WI38 (cell line): ENCODE data around the gene LRRK1.

Experiments used
- H3K4me3 ChIP-seq: 2 replicates; pipeline ENCODE4 v1.5.1; 2011; ENCODE audit warnings: low read depth, mild to moderate bottlenecking, control low read depth, low read length
- TF ChIP-seq, protein P1 (sequence below): IDR thresholded peaks from 2 replicates; pipeline ENCODE4 v1.5.1; 2012; ENCODE audit warnings: low read depth, mild to moderate bottlenecking, control low read depth, low read length

Gene LRRK1

DNA sequence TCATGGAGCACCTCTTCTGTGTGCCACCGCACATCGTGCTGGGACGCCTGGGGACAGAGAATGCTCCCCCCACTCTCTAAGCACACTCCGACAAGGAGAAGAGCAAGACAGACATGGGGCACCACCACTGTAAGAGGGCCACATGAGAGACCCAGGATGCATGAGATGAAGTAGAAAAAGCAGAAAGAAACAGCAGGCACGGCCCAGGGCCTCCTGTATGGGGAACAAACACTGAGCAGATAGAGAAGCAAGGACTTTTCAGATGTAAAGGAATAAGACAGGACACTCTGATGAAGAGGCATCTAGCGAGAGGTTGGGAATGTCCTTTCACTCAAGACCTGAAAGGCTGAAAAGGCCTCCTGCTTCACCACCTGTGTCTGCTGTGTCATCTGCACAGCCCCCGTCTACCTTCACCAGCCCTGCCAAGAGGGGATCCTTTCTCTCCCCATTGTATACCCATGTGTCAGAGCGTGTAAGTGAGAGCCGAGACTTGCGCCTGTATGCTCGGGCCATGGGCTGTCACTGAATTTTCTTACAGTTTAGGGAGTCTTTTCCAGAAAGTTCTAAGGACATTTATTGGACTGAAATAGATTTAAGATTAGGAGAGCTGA, 125.6 kb downstream of the LRRK1 start:
- H3K4me3 ChIP-seq = no peak overlapping the region
- TF ChIP-seq, protein P1, sequence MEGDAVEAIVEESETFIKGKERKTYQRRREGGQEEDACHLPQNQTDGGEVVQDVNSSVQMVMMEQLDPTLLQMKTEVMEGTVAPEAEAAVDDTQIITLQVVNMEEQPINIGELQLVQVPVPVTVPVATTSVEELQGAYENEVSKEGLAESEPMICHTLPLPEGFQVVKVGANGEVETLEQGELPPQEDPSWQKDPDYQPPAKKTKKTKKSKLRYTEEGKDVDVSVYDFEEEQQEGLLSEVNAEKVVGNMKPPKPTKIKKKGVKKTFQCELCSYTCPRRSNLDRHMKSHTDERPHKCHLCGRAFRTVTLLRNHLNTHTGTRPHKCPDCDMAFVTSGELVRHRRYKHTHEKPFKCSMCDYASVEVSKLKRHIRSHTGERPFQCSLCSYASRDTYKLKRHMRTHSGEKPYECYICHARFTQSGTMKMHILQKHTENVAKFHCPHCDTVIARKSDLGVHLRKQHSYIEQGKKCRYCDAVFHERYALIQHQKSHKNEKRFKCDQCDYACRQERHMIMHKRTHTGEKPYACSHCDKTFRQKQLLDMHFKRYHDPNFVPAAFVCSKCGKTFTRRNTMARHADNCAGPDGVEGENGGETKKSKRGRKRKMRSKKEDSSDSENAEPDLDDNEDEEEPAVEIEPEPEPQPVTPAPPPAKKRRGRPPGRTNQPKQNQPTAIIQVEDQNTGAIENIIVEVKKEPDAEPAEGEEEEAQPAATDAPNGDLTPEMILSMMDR = no peak

DNA sequence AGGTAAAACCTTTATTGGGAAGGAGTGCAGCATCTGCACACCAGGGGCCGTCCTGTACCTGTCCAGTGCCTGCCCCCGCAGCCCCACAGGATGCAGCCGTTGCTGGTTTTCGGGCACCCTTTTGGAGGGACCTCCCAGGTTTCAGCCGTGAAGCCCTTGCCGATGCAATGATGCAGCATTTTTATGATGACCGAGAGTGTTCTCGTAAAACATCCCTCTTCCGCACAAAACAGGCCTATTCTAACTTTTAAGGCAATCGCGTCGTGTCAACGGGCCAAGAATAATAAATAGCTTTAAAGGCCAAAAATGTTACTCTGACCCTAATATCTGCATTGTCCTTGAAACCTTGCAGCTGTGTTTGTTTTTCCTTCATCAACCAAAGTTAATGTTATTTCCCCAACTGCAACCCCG, 126.1 kb downstream of the LRRK1 start:
- no peak overlapping the region for H3K4me3 ChIP-seq
- TF ChIP-seq, protein P1 = no peak

DNA sequence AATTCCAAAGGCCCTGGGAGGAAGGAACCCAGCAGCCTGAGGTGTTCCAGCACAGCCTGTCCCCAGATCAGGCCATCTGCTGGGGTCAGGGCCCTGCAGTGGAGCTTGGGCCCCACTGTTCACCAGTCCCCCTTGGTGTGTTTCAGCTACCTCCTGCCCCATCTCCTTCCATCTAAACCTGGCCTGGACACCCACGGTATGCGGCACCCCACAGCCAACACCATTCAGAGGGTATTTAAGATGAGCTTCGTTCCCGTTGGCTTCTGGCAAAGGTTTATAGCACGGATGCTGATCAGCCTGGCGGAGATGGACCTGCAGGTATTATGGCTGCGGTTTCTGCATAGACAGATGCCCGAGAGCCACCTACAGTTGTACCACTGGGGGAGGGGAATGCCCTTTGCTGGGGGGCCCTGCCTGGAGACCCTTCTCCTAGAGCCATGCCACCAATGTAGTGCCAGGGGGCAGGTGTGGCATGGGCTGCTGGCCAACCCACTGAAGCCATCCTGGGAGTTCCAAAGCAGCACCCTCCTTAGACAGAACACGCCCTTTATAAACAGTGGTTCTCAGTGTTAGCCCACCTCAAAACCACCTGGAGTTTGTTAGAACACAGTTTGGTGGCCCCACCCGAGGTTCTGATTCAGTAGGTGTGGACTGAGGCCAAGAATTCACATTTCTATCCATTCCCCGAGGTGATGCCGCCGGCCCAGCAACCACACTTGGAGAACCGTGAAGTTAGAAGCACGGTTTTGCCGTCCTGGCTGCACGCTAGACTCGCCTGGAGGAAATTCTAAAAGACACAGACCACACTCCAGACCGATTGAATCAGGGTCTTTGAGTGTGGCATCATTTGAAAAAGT, 126.9 kb downstream of the LRRK1 start:
- no peak overlapping the region for H3K4me3 ChIP-seq
- TF ChIP-seq, protein P1 = no peak

DNA sequence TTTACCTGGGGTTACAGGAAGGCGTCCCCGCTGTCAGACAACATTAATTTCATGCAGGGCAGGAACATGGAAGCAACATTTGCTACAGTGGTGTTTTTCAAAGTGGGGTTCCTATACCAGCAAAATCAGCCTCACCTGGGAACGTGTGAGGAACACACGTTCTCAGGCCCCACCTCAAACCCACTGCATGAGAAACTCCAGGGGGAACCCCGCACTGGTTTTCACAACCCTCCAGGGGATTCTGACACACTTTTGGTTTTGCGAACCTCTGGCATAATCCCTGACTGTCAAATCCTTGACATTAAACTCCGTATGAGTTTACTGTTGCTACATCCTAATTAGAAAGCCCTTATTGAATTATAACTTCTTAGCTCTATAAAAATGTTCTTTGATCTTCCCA, 127.7 kb downstream of the LRRK1 start:
- TF ChIP-seq, protein P1 = no peak
- H3K4me3 ChIP-seq = no peak overlapping the region

- no peak overlapping the region for H3K4me3 ChIP-seq
- TF ChIP-seq, protein P1 = no peak
Measured at GRCh38 chr15:101047301-101047781, 128.2 kb downstream of the LRRK1 start.

GRCh38 chr15:101048176-101048575, 129.0 kb downstream of the LRRK1 start:
- TF ChIP-seq, protein P1 = no peak
- no peak overlapping the region for H3K4me3 ChIP-seq

GRCh38 chr15:101048581-101049030, 129.4 kb downstream of the LRRK1 start:
- no peak overlapping the region for H3K4me3 ChIP-seq
- TF ChIP-seq, protein P1 = no peak
